IPS-18c (cell line): ENCODE measurements around the gene SLC25A53.
"Not testable (repeated sequence)": the region's sequence is repeated elsewhere in the genome, so short reads cannot be mapped to it uniquely, and the experiment has no call there.

Source experiments
- H3K4me3 ChIP-seq: 2 replicates; pipeline ENCODE4 v1.7.0; 2013; ENCODE audit warnings: low read depth, mild to moderate bottlenecking, low read length, moderate library complexity; ENCODE audit not compliant: insufficient read depth
- H3K9me3 ChIP-seq: one replicate; pipeline ENCODE4 v1.6.1; 2013; ENCODE audit warnings: mild to moderate bottlenecking, low read length, moderate library complexity; ENCODE audit not compliant: control insufficient read depth, insufficient read depth

SLC25A53 gene

DNA sequence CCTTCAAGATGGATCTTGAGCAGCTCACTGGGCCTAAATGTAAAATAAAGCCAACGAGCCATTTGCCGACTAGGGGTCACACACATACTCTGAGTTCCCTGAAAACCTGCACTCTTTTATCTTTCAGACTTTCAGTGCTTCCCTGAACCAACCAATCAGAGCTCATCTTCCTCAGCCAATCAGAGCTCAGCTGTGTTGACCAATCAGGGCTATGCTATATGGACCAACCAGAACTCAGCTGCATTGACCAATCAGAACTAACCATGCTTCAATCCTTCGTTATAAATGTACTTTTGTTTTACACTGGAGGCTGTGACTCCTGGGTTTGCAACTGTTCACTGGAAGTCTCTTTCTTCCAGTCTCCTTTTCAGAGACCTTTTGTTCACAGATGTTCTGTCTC is 19.3 kb downstream of the SLC25A53 start:
- no peaks in the 10 kb centered on the region for H3K9me3 ChIP-seq
- H3K4me3 ChIP-seq: no peak overlapping the region

DNA sequence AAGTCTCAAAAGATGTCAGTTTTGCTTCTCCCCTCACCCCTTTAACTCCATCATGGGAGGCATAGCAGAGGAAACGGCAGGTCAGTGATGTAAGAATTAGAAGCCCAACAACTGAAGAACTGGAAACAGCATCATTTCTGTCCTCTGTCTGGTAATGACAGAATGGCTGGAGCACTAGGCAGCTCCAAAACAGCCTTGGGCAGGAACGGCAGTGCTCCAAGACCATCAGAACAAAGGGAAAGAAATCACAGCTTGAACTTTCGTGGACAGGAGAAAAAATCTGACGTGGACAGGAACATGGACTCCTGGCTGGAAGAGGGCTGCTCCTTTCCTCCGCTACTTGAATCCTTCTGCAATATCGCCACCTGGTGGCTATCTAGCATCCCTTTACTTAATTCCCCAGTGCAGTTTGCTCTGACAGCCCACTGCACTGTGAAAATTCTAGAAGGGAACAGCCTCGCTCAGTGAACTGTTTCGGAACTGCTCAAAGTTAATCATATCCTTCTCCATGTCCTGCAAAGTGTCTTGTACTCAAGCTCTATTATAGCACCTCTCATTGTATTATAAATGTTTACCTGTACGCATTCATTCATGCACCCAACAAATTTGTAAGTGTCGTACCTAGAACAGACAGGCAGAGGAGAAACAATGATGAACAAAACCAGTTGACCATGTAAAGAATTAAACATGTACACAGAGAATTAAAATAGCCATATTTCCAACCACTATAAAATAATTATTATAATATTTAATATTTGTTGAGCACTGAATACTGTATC is 20.4 kb downstream of the SLC25A53 start:
- no peak overlapping the region for H3K4me3 ChIP-seq

DNA sequence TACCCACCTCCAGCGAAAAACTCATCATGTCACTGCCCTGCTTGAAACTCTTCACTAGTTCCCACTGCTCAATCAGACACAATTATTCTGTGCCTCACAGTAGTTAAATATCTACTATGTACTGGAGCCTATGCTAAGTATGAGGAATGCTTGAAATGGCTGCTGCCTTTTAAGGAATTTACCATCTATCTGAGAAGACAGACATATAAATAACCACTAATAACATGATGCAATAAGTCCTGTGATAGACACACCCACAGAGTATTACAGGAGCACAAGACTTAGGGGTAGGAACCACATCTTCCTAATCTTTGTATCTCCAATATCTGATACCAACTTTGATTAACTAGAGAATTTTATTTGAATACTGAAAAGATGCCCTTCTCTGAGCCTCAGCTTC is 21.1 kb downstream of the SLC25A53 start:
- Histone ChIP-seq H3K4me3 (no peak overlapping the region), H3K9me3 (no peaks in the 10 kb centered on the region)

More for the DNA sequence above, 20.4 kb downstream of the SLC25A53 start:
- no peaks in the 10 kb centered on the region for H3K9me3 ChIP-seq

DNA sequence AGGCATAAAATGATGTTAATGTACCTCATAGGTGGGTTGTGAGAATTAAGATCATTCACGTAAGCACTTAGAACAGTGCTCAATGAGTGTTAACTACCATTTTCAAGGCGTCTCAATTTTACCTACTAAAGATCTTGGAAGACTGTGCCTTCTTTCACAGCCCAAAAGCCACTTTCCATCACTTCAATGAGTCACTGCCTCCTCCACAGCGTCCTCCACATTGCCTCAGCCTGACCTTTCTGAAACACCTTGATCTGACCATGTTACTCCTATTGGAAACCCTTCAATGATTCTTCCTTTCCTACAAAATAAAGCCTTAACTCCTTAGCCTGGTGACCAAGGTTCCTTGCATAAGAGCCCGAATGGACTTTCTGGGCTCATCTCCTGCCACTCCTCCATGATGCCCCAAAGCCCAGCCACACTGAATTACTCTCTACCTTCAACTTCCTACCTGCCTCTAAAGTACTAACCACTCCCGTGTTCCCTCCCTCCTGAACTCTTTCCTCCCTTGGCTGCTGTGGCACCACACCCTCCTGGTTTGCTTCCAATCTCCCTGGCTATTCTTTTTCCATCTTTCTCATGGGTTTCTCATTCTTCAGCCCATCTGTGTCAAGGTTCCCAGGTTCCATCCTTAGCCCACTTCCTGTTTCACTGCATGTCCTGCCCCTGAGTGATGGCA is 22.1 kb downstream of the SLC25A53 start:
- no peak overlapping the region for H3K4me3 ChIP-seq
- no peaks in the 10 kb centered on the region for H3K9me3 ChIP-seq

DNA sequence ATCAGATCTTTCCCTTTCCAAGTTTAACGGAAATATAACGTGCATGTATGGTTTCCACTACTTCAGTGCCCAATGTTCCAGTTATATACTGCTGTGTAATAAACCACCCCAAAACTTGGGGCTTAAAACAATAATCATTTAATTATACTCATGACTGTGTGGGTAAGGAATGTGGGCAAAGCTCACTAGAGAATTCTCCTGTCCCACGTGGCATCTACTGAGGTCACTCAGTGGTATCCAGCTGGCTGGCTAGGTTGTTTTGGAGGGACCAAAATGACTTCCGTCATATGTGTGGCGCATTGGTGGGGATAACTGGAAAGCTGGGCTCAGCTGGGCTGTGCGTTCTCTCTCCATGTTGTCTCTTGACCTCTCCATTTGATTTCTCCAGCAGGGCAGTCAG is 26.0 kb downstream of the SLC25A53 start:
- Histone ChIP-seq H3K4me3 (no peak overlapping the region), H3K9me3 (no peaks in the 10 kb centered on the region)

DNA sequence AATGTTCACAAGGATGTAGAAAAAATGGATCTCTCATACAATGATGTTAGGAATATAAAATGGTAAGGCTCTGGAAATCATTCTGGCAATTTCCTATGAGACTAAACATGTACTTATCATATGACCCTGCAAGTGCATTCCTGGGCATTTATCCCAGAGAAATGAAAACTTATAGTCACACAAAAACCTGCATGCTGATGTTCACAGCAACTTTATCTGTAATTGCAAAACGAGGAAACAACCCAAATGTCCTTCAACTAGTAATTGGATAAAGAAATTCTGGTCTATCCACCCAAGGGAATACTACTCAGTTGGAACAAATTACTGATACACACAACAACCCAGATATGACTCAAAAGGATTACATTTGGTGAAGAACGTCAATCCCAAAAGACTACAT is 30.0 kb downstream of the SLC25A53 start:
- Histone ChIP-seq H3K4me3 (no peak overlapping the region), H3K9me3 (no peaks in the 10 kb centered on the region)

DNA sequence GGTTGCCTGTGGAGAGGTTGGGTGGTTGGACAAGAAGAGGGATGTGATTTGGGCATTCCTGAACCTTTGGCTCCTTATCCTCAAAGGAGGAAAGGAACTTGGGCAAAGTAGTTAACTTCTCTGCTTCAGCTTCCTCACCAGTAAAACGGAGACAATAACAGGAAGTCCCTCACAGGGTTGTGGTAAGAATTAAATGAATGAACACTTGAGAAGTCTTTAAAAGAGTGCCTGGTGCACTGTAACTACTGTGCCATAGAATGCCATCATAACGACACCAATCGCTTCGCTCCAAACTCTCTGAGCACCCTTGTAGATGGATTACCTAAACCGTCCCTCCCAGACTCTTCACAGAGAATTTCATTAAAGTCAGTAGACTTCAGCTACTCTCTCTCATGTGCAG is 34.0 kb downstream of the SLC25A53 start:
- Histone ChIP-seq H3K4me3 (no peak overlapping the region), H3K9me3 (no peaks in the 10 kb centered on the region)

DNA sequence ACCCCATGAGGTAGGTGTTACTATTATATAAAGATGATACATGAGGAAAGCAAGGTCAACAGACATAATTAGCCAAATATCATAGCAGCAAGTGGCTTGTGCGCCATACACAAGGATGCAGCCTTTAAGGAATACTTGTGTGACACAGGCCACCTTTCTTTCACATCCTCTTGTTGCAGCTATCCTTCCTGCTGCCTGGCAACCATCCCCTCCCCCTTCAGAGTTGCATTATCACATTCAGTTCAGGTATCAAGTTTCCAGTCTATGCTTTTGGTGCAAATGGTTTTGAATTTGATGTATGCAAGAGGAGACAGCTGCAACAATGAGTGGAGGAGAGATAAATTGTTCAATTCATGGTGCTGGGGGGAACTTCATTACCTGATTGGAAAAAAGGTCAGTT is 38.0 kb downstream of the SLC25A53 start:
- H3K4me3 ChIP-seq: no peak overlapping the region

DNA sequence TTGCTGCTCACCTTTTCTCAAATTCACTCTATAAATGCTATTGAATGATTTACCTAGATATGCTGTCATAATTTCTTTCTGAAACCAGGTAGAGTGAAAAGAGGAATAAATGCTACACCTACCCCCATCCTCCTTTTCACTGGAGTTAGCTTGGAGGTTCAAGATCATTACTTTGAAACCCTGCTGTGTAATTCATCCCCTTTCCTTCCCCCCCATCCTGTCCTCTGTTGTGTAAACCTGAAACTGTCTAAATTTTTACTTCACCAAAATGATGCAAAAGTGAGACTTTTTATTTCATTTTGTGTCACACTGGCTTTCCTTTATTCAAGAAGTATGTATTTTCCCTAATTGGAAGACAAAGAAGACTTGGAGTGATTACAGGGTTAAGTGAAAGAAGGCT is 39.0 kb downstream of the SLC25A53 start:
- H3K9me3 ChIP-seq: no peaks in the 10 kb centered on the region
- no peak overlapping the region for H3K4me3 ChIP-seq

More for the DNA sequence above, 38.0 kb downstream of the SLC25A53 start:
- no peaks in the 10 kb centered on the region for H3K9me3 ChIP-seq

DNA sequence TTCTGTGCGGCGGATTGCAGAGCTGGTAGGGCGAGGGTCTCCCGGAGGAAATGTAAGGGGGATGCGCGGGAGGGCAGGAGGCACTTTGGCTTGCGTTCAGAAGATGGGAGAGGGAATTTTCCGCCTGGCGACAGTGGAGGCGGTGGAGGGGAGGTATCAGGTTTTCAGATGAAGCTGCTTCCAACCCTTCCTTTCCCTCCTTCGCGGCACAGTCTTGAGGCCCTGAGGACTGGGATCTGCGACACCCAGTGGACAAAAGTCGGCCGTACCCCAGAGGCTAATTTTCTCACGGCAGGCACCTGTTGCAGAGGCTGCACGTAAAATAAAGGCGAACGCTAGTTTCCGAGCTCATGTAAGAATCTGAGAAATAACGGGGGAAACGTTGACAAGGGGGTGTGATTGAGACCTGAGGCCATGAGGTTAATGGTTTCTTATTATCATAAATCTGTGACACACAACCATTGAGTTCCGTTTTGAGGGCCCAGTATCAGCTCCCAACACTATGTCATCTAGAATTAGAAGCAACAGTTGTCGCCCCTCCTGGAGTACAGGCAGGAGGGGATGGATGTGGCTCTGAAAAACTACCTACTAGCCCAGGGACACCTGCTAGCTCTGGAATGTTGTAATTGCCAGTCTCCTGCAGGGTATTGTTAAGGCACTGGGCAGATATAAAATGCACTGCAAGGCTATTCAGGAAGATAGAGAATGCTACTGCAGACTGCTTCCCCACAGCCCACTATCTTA is 43.4 kb downstream of the SLC25A53 start:
- peak overlapping the region; percentile 72 for H3K4me3 ChIP-seq
- H3K9me3 ChIP-seq: peaks cover 3% of the 10 kb centered on the region

DNA sequence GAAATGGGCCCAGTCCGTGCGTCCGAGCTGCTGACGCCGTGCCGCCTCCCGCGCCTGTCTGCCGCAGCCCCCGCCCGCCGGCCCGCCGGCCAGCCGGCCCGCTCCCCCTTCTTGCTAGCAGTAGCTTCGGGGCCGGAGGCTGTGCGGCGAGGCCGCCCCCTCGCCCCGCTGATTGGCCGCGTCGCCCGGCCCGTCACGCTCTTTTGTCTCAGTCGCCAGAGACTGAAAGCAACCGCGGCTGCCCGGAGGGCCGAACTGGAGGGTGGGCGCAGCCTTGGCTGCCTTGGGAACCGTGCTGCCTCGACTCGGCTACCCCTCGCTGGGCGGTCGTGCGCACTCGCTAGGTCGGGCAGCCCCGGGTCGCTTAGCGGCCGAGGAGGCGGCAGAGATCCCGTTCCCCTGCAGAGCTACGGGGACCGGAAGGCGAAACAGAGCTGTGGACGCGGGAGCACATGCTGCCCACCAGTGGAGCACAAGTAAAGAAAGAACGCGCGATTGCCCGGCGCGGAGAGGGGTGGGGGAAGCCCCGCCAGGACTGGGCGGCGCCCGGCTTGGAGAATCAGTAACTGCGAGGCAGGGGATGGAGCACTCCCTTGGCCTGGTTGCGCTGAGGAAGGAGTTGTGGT is 44.4 kb downstream of the SLC25A53 start, which contains the start of gene ZCCHC18:
TSS of gene ZCCHC18 (plus strand) at position 198 of the 626 bp plus-strand sequence. CDS start 1,589 bp downstream, outside the sequence.
- peak within 1 kb of the TSS; percentile 72 for H3K4me3 ChIP-seq

DNA sequence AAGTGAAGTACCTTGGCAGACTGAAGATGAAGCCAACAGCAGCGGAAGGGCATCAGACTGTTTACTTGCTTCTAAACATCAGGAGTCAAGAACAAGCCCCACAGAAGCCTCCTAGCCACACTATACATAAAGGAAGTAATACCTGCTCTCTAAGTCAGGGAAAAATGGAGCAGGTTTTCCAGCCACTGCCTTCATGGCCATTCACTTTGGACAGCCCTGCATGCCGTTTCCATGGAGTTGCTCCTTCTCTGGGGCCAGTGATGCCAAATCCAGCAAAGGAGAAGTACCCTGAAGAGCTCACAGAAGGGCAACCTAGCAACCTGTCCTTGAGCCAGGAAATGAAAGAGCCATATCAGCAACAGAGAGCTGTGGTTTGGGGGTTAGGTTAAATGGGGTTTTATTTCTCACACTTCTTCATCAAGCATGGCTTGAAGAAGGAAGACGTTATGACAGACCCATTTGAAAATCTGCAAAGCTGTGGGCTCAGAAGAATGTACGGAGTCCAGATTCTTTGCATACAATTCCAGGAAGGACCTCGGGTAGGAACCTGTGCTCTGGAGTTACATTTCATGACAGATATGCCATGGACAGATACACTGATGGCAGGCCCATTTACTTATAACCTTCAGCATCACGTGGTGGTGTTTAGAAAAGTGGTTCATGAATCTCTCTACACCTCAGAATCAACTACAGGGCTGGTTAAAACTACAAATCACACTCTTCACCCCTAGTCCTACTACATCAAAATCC is 46.1 kb downstream of the SLC25A53 start:
- not testable (repeated sequence) for H3K4me3 ChIP-seq, H3K9me3 ChIP-seq

More for the DNA sequence above, 44.4 kb downstream of the SLC25A53 start, which contains the start of gene ZCCHC18:
- peaks cover 3% of the 10 kb centered on the region for H3K9me3 ChIP-seq

DNA sequence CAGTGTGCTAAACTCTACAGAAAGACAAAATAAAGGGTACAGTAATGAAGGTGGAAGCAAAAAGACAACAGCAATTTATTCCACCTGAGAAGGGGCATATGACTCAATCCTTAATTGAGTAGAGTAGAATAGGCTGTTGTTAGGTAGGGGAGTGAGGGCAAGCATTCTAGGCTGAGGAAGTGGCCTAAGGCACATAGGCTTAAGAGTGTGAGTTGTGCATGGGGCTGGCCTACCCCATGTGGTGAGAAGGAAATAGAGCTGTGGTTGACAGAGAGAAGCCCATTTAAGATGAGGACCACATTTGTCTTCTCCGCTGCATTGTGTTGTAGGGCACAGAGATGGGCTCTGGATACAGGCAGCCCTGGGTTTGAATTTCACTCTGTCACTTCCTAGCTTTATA is 47.9 kb downstream of the SLC25A53 start:
- no peak overlapping the region for H3K4me3 ChIP-seq

DNA sequence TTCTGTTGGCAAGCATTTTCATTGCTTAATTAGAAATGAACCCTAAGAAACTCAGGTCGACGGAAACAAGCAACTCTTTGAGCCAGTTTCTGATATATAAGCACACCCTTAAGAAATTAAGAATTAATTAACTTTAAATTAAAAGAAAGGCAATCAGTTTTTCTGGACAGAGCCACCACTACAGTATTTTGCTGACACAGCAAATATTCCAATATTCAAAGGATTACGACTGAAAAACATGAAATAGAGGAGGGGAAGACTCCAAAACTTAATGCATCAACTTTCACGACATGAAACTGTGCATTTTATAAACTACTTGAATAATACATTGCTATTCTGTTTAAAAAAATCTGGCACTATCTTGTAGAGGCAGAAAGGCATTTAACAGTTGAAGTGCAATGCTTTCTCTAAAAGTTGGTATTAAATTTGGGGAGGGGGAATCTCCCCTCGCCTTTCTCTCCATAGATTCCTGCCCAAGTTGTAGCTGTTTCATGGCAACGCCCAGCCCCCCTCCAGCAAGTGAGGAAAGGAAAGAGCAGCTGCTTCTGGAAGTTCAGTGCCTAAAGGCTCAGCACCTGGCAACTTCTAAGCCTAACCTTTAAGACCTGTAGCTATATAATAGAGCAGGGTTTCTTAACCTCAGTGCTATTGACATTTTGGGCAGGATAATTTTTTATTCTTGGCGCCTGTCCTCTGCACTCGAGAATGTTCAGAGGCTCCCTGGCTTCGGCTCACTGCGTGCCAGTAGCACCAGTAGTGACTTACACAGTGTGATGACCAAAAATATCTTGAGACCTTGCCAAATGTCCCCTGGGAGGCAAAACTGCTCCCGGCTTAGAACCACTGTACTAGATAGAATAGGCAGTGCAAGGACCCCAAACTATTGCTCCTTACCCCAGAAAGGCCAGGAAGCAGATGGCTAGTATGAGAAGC is 51.2 kb downstream of the SLC25A53 start:
- no peak overlapping the region for H3K4me3 ChIP-seq
- H3K9me3 ChIP-seq: no peaks in the 10 kb centered on the region

More for the DNA sequence above, 47.9 kb downstream of the SLC25A53 start:
- peaks cover 3% of the 10 kb centered on the region for H3K9me3 ChIP-seq

DNA sequence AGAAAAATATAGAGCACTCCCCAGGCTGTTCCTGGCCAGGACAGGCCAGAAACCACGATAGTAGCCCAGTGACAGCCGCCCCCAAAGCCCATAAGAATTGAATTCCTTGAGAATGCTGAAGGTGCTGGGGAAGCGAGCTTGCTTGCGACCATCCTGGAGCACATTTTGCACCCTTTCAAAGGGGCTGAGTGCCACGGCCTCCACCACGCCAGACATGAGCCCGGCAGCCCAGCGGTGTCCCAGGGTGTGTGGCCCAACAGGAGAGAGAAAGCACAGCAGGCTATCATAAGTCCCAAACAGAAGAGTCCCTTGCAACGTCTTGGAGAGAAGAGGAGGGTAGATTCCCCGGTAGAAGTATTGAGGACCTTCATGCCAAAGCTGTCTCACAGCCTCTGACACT is 52.1 kb downstream of the SLC25A53 start:
- H3K4me3 ChIP-seq: no peak overlapping the region
- no peaks in the 10 kb centered on the region for H3K9me3 ChIP-seq

DNA sequence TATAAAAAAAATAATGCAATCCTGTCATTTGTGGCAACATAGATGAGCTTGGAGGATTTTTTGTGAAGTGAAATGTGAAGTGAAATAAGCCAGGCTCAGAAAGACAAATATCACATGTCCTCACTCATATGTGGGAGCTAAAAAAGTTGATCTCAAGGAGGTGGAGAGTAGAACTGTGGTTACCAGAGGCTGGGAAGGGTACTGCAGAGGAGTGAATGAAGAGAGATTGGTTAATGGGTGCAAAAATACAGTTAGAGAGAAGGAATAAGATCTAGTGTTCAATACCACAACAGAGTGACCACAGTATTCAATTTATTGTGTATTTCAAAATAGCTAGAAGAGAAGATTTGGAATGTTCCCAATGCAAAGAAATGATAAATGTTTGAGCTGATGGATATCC is 57.9 kb downstream of the SLC25A53 start:
- H3K9me3 ChIP-seq: no peaks in the 10 kb centered on the region
- H3K4me3 ChIP-seq: no peak overlapping the region
